Inferior parietal cortex (tissue), 1 donor: Measurements from ENCODE around the gene ANAPC13.

Experiments
- DNase-seq: peaks from one replicate; pipeline ENCODE4 v3.0.0-alpha.2; 2016; ENCODE audit errors: extremely low spot score

ANAPC13 gene, protein sequence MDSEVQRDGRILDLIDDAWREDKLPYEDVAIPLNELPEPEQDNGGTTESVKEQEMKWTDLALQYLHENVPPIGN

DNA sequence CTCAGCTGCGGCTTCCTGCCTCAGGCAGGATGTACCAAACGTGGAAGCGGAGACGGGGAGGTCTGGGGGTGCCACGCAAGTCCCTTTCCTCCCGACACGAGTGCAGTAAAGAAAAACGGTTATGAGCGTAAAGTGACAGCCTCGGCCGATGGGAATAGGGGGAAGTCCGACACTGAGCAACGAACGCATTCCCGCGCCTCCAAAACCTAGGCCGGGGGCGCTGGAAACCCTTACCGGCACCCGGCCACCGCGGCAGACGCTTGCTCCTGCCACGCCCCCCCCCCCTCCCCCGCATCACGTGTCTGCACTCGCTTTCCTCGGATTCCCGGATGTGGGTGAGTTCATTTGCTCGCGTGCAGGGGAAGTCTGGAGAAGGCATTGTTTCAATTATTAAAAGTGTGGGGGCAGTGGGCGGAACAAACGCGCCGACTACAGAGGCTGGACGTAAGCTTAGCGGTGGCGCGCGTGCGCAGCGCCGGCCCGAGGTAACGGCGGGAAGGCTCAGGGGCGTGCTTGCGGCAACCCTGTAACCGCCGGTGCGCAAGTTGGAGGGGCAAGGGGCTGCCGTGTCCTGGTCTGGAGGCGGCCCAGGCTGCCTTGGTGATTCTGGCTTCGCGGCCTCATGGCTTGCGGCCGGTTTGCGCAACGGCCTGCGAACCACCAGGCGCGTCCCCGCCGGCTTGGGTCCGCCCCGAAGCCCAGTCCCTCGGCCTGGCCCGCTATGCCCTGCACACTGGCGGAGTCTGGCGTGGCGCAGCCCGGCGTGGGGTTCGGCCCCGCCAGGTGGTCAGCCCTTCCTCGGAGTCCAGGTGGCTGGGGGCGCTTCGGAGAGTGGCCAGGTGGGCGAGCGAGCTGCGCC is at the start of gene ANAPC13, which contains the start of gene CEP63:
Gene ANAPC13 (minus strand): TSS at position 268 of the 859 bp plus-strand sequence. CDS start 3,081 bp downstream, outside the sequence.
Gene CEP63 (plus strand): TSS at position 340 of the 859 bp plus-strand sequence. CDS start 9,264 bp downstream, outside the sequence.
- DNase-seq: peak; percentile 96

DNA sequence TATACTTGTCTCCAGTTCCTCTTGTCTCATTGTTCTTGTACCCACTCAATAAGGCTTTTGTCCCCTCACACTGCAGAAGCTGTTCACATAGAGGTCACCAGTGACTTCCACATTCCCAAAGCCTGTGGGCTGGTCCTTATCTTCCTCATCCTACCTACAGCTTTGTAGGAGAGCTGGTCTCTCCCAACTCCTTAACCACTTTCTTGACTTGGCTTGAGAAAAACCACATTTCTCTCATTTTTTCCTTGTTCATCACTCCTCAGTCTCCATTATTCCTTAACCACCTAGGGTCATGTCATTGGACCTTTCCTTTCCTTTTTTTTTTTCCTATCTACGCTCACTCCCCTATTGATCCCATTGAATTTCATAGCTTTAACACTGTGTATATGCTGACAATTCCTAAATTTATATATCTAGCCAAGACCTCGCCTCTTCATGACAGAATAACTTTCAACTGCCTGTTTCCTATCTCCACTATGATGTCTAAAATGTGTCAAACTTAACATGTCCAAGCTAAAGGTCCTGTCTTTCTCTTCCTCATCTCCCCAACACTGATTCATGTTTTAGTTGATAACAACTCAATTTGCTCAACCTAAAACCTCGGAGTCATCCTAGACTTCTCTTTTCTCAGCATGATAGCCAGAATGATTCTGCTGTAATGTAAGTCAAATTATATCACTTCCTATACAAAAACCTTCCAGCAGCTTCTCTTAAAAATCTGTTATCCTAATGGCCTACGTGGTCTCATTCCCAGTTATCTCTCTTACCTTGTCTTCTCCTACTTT is 49.6 kb upstream of the ANAPC13 start:
- DNase-seq: no peak

DNA sequence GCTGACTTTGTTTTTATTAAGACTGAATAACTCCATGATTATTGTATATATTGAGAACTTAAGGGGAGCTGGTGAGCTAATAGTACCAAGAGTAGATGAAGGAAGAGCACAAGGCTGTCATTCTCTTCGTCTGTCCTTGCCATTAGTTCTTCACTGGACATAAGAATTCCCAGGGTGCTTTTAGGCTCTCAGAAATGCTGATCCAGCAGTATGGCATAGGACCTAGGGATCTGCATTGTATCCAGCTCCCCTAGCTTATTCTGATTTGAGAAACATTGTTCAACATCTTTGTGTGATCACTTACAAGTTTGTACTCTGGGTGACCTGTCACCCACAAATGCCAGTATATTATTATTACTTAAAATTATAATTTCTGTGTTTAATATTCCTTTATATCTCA is 47.7 kb upstream of the ANAPC13 start:
- no peak for DNase-seq

DNA sequence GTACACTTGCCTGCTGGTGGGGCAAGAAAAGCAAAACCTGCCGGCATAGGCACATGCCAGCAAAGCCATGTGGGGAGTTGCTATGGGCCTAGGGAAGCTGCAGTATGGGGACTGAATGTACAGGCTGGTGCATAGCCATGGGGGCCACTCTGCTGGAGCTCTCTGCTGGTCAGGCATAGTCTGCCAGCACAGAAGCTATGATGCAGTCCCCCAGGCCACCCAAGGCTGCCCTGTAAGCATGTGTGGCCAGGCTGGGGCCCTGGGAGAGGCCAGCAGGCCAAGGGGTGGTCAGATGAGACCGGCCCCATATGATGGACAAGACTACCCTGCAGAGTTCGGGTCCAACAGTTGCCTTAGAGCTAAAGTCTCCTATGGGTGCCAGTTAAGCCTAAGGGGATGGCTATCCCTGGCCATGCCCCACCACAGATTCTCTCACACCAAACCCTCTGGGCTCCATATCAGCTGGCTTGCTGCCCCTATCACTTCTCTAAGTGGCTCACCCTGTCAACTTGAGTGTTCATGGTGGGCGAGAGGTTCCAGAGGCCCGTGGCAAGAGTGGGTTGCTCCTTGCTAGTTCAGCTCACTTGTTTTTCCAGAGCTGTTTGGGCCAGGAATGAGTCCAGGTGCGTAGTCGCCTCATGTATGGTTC is 41.9 kb upstream of the ANAPC13 start:
- no peak for DNase-seq

DNA sequence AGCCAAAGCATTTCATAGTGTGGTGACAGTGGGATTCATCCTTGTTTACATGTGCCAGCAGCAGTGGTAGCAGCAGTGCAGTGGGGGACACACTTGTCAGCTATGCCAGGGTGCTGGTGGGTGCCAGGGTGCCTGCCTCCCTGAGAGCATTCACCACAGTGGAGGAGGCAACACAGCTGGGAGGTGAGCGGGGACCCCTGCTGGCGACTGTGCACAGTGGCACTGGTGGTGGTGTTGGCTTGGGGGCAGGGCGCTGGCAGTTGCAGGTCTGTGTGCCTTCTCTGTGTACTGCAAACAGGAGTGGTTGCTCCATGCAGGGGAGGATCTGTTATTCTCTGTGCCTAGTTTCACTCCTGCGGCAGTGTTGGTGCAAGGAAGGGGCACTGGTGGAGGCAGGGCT is 41.3 kb upstream of the ANAPC13 start:
- DNase-seq: no peak

DNA sequence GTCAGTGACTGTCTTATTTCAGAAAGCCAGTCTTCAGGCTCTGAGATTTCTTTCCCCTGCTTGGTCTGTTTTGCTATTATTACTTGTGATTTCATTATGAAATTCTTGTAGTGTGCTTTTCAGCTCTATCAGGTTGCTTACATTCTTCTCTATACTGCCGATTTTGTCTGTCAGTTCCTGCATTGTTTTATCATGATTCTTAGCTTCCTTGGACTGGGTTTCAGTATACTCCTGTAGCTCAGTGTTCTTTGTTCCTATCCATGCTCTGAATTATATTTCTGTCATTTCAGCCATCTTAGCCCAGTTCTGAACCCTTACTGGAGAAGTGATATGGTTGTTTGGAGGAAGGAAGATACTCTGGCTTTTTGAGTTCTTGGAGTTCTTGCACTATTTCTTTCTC is 40.5 kb upstream of the ANAPC13 start:
- no peak for DNase-seq

DNA sequence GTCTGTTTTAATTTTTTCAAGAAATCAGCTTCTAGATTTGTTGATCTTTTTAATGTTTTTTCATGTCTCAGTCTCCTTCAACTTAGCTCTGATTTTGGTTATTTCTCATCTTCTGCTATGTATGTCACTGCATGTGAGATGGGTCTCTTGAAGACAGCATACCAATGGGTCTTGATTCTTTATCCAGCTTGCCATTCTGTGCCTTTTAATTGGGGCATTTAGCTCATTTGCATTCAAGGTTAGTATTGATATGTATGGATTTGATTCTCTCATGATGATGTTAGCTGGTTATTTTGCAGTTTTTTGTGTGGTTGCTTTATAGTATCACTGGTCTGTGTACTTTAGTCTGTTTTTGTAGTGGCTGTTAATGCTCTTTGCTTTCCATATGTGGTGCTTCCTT is 39.5 kb upstream of the ANAPC13 start:
- DNase-seq: no peak

DNA sequence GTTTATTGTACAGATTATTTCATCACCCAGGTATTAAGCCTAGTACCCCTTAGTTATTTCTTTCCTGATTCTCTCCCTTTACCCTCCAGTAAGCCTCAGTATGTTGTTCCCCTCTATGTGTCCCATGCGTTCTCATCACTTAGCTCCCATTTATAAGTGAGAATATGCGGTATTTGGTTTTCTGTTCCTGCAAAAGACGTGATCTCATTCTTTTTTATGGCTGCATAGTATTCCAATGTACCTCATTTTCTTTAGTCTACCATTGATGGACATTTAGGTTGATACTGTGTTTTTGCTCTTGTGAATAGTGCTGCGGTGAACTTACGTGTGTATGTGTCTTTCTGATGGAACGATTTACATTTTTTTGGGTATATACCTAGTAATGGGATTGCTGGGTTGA is 36.8 kb upstream of the ANAPC13 start:
- no peak for DNase-seq

DNA sequence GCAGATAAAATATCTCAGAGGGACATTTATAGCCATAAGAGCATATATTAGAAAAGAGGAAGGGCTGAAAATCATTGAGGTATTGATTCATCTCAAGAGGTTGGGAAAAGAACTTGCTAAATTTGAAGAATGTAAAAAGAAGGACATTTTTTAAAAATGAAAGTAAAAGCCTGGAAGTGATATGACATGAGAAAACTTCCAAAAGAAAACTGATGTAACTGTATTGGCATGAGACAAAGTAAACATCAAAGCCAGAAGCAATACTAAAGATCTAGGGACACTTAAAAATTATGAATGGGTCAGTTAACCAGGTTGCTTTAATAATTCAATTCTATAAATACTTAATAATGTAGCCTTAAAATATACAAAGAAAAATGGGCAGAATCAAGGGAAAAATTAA is 32.0 kb upstream of the ANAPC13 start:
- DNase-seq: no peak

DNA sequence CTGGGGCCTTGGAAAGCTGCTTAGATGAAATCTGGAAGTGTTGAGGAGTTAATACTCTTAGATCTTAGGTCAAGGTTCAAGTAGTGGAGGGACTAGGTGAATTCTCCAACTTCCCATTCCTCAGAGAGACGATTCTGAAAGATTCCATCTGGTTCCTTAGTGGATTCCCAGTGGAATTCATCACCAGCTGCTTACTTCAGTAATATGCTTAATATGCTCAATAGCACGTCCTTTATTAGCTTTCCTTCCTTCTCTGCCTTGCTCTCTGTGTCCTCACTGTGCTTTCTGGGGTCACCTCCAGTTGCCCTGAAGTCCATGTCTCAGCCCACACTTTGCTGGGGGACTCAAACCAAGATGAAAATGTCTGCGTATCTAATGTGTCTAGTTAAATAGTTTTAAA is 31.1 kb upstream of the ANAPC13 start:
- DNase-seq: no peak

DNA sequence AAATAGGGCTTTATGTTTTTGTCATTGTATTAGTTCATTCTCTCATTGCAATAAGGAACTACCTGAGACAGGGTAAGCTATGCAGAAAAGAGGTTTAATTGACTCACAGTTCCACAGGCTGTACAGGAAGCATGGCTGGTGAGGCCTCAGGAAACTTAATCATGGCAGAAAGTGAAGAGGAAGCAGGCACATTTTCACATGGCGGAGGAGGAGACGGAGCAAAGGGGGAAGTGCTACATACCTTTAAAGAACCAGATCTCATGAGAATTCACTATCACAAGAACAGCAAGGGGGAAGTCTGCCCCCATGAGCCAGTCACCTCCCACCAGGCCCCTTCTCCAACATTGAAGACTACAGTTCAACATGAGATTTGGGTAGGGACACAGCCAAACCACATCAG is 25.7 kb upstream of the ANAPC13 start:
- DNase-seq: no peak

DNA sequence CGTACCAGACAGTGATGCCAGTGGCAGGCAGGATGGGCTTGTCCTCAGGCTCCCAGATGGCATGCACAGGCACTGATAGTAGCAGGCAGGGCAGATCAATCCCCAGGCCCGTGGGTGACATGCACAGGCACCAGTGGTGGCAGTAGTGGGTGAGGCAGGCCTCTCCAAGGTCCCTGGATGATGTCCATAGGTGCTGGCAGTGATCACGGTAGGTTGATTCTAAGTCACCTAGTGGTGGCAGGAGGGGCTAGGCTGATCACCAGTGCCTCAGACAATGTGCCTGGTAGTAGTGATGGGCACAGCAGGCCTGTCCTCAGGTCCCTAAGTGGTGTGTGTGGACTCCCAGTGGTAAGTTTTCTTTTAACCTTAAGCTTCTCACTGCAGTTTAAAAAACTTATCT is 19.7 kb upstream of the ANAPC13 start:
- no peak for DNase-seq

DNA sequence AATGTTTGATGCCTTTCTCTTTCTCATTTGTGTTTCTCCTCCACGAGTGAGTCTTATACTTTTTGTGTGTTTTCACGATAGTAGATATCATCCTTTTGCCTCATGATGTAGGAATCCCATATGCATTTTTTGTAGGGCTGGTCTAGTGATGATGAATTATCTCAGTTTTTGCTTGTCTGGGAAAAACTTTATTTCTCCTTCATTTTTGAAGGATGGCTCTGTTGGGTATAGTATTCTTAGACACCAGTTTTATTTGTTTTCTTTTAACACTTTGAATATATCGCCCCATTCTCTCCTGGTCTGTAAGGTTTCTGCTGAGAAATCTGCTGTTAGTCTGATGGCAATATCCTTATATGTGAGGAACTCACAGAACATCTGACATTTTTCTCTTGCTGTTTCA is 18.3 kb upstream of the ANAPC13 start:
- DNase-seq: no peak

DNA sequence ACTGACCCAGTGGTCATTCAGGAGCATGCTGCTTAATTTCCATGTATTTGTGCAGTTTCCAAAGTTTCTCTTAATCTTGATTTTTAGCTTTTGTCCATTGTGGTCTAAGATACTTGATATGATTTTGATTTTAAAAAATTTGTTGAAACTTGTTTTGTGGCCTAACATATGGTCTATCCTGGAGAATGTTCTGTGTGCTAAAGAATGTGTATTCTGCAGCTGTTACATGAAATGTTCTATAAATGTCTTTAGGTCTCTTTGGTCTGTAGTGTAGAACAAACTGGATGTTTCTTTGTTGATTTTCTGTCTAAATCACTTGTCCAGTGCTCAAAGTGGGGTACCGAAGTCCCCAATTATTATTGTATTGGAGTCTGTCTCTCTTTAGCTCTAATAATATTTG is 17.5 kb upstream of the ANAPC13 start:
- DNase-seq: no peak

DNA sequence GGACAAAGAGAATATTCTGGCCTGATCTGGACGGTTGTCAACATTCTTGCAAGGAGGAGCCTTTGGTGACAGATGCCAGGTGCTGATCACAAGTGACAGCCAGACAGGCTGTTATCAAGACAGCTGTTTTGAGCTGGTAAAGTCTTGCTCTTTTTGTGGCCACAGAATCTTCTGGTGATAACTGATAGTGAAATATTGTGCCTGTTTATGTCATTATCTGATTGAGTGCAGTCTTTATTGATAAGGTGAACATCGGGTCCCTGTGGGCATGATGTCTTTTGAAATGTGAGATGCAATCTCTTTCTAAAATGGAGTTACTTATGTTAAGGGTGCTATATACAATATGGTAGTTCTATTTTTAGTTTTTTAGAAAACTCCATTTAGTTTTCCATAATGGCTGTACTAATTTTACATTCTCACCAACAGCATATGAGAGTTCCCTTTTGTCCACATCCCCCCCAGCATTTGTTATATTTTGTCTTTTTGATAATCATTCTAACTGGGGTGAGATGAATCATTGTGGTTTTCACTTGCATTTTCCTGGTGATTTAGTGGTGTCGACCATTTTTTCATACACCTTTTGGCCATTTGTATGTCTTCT is 10.8 kb upstream of the ANAPC13 start:
- DNase-seq: no peak

DNA sequence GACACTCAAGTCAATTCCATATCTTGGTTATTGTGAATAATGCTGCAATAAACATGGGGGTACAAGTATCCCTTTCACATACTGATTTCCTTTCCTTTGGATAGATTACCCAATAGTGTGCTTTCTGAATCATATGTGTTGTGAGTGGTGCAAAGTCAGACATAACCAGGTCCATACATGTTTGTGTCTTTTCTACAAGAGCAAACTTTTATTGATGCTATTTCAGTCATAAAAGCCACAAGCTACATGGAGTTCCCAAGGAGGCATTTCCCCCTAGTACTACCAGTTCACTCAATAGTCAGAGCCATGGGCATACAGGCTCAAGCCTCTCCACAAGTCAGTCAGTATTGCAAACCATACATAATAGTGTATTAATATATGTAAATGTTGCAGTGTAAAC is 10.2 kb upstream of the ANAPC13 start:
- no peak for DNase-seq

DNA sequence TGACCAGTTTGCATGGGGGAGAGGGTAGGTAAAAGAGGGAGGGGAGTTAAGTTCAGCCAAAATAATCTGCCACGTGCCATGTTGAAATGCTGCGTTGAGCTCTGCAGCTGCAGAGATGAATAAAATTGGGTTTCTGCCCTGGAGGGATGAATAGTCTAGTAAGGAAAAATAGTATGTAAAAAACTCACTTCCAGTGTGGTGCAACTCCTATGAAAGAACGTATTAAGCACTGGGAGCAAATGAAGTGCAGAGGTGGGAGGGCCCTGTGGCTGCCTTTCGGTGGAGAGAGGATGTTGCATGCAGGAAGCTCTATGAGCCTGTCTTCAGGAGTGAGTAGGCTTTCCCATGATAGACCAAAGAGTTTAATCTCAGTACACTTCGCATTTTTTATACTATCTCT is 8.7 kb upstream of the ANAPC13 start:
- no peak for DNase-seq

DNA sequence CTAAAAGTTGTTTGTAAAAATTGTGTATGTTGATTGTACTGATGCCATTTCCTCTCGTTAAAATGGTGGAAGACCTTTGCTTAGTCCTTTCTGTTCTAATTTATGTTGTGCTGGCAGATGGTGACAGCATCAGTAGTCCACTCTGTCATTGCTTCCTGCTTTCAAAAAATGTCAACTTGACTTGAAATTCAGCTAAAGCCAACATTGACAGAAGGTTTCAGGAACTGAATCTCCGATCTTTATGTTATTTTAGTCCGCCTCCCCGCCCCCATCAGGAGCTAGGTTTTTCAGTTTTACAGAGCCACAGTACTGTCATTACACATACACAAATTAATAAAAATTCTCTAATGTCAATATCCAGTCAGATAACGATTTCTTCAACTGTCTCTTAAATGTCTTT is 1.6 kb upstream of the ANAPC13 start:
- no peak for DNase-seq

DNA sequence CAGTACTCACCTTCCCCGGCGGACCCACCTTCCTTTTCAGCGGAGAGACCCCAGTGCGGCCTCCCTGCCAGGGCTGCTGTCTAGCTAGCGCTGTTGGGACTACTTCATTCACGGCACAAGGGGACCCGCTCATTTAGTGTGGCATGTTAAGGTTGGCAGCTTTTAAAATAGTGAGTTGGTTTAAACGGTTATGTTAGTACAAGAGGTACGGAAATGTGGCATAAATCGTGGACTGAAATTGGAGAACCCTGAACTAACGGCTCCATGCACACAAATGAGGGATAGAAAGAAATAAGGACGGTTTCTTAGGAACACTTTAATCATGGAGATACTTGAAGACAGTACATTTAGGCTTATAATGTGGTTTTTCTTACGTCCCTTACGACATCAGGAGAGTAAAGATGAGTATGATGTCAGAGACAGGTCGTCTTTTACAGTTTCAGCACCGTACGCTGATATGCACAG is 824 bp upstream of the ANAPC13 start:
- no peak for DNase-seq

DNA sequence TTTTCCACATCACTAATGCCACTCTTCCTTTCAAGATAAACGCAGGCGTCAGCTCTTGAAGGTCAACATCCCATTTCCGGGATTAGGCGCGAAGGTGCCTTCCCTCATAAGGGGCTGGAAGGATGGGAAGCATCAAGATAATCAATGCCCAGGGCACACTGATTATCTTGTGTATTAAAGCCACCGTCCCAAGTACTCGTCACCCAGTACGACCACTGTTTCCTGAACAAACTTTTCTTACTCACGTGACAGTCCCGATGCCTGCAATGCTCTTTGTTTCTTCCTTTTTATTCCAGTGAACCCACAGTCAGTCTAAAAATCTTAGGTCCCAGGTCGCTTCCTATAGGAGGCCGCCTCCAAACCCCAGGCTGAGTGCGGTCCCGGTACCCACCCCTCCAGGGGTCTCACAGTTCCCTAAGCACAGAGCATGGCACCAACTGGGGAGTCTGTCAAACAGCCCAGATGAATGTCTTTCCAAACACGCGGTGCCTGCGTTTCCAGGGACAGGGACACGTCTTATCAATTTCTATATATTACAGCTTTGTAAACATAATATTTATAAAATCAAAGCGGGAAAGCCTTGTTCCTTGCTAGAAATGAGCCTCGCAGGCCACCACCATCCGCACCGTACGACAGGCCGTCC is 589 bp downstream of the ANAPC13 start:
- peak; percentile 60 for DNase-seq

DNA sequence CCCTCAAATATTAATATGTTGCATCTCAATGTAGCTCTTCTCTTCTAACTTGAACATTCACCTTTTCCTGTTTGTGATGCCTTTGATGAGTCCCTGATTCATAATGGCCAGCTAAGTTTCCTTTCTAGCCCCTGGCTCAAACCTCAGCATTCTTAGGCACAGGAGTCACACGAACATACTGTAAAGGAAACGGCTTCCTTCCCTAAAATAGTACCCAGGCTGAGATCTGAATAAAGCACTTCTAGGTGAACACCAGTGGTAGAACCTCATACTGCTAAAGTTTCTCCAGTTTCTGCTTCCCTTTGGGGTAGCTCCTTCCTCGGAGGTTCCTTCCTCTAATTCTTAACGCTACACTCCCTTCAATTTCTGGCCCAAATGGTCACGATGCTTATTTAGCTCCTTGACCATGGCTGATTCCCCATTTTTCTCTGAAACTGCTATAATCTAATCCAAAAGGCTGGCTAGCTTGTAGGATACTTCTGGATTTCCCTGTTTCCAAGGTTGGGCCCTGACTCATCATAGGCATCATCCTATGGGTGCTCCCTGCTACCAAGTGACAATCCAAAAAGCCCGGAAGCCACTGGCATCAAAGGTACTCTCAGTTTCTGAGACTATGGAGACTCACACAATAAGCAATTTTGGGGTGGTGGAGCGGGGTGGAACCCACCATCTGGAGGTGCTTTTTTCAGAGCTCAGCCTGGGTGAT is 2.4 kb downstream of the ANAPC13 start:
- no peak for DNase-seq
